Measurements from ENCODE around the gene RNASEH1. TPM values are rescaled to one million over a fixed set of nuclear protein-coding genes. Genes with fewer than 3 reads are reported as not detected.

RNASEH1 gene
- total and polyA plus RNA-seq, 10 of the 15 experiments (the other 5 are each of a cell fraction or from before 2014, with no cell fraction given): 18.2 to 68.5 (median 28.2) TPM

GRCh38 chr2:3595985-3596384, 37.9 kb upstream of the RNASEH1 start (continued):
- TF ChIP-seq SPI1 (IDR thresholded peaks at IDR 0.05; ENCODE audit: borderline replicate concordance, insufficient read depth, low read depth, low read length): peak; percentile 29; the same call in 1 of the 2 replicates
- TF ChIP-seq EP300 (IDR thresholded peaks at IDR 0.05; ENCODE audit: borderline replicate concordance in 1 of 2, control insufficient read depth in 1 of 2, low read depth in 2 of 2, low read length in 2 of 2): peak in 1 of 2 experiments; percentile 29; a peak in 1 of 4 replicates
- TF ChIP-seq E2F4 (IDR thresholded peaks at IDR 0.05; ENCODE audit: low read depth, low read length): no peak
- no peak for TF ChIP-seq ZNF592 (IDR thresholded peaks at IDR 0.05)
- TF ChIP-seq E2F8 (IDR thresholded peaks at IDR 0.05; ENCODE audit: low read depth, partially characterized antibody): no peak
- no peak for TF ChIP-seq SMAD1 (IDR thresholded peaks at IDR 0.05; ENCODE audit: low read depth, partially characterized antibody)
- TF ChIP-seq CEBPZ (IDR thresholded peaks at IDR 0.05; ENCODE audit: low read depth, low read length): no peak
- TF ChIP-seq KLF5 (IDR thresholded peaks at IDR 0.05; ENCODE audit: partially characterized antibody): no peak
- 0 out of 2 replicates have a peak, but pooled peaks have one; percentile 15 for TF ChIP-seq ZNF384 (IDR thresholded peaks at IDR 0.05; ENCODE audit: borderline replicate concordance, low read depth, low read length)
- TF ChIP-seq RELA (IDR thresholded peaks at IDR 0.05; ENCODE audit: borderline replicate concordance, partially characterized antibody): peak; percentile 51
- TF ChIP-seq IRF4 (IDR thresholded peaks at IDR 0.05; ENCODE audit: low read depth, low read length): no peak
- peak; percentile 8; the same call in 1 of the 2 replicates for TF ChIP-seq RAD21 (IDR thresholded peaks at IDR 0.05; ENCODE audit: insufficient read depth, low read depth, low read length)
- TF ChIP-seq NFIC (IDR thresholded peaks at IDR 0.05; ENCODE audit: low read depth, low read length): no peak
- TF ChIP-seq BHLHE40 (IDR thresholded peaks at IDR 0.05; ENCODE audit: borderline replicate concordance in 1 of 2, low read depth in 2 of 2, low read length in 1 of 2): peak; percentile 28 to 43; a peak in 2 of 4 replicates
- no peak for TF ChIP-seq RAD51 (IDR thresholded peaks at IDR 0.05)
- no peak for TF ChIP-seq IRF3 (IDR thresholded peaks at IDR 0.05)
- TF ChIP-seq NBN (IDR thresholded peaks at IDR 0.05): 0 out of 2 replicates have a peak, but pooled peaks have one; percentile 33
